Astrocyte (in vitro differentiated cells and primary cell): Measurements from ENCODE around the gene SUSD4.

Experiments used
- EZH2 ChIP-seq: IDR thresholded peaks from 2 replicates; pipeline ENCODE4 v1.6.1; 2012; ENCODE audit warnings: mild to moderate bottlenecking, low read length, inconsistent platforms; ENCODE audit not compliant: insufficient read depth
- TF ChIP-seq, protein P1 (sequence below): IDR thresholded peaks from 2 replicates; pipeline ENCODE4 v1.5.1; 2011; ENCODE audit warnings: low read depth, mild to moderate bottlenecking, inconsistent platforms, low read length, moderate library complexity; ENCODE audit not compliant: insufficient read depth

- TF ChIP-seq, protein P1, sequence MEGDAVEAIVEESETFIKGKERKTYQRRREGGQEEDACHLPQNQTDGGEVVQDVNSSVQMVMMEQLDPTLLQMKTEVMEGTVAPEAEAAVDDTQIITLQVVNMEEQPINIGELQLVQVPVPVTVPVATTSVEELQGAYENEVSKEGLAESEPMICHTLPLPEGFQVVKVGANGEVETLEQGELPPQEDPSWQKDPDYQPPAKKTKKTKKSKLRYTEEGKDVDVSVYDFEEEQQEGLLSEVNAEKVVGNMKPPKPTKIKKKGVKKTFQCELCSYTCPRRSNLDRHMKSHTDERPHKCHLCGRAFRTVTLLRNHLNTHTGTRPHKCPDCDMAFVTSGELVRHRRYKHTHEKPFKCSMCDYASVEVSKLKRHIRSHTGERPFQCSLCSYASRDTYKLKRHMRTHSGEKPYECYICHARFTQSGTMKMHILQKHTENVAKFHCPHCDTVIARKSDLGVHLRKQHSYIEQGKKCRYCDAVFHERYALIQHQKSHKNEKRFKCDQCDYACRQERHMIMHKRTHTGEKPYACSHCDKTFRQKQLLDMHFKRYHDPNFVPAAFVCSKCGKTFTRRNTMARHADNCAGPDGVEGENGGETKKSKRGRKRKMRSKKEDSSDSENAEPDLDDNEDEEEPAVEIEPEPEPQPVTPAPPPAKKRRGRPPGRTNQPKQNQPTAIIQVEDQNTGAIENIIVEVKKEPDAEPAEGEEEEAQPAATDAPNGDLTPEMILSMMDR: no peak
- no peak for TF ChIP-seq EZH2
These were observed 52.1 kb downstream of the SUSD4 start for GRCh38 chr1:223311826-223312225.
